HepG2 (cell line): Measurements from ENCODE around the gene TMEM167B. TPM values are rescaled to one million over a fixed set of nuclear protein-coding genes. Genes with fewer than 3 reads are reported as not detected.

Experiments
- ATAC-seq: fragments of 200-7000 bp; cut with Tn5 transposase; 3 replicates; pipeline ENCODE4 v1.9.1; 2020; ENCODE audit warnings: mild to moderate bottlenecking, moderate library complexity
- BruUV-seq: library from RNA; stranded (reverse); fragments of 400-500 nt; replicated peaks from 2 replicates; lab custom pipeline; 2021; lab: Mats Ljungman, UMichigan
- CTCF ChIA-PET: fragments of 300-600 bp; formaldehyde crosslinking; extraction: SDS; loops from one replicate; lab custom pipeline; 2021; ENCODE audit warnings: low total read pairs, inconsistent platforms, low intra/inter-chr PET ratio; lab: Yijun Ruan, JAX
- POLR2A ChIA-PET: fragments of 350-600 bp; sonication (Branson Sonifier 250); formaldehyde crosslinking; loops from one replicate; lab custom pipeline; 2020; ENCODE audit warnings: antibody characterized with exemption, inconsistent platforms; lab: Yijun Ruan, JAX
- DNase-seq: peaks from one replicate; pipeline ENCODE4 v3.0.0-alpha.2; 2015; ENCODE audit warnings: low spot score
- FAIRE-seq: peaks from 3 replicates; lab custom pipeline; 2011; peaks lifted over from hg19 to GRCh38; lab: Jason Lieb, UNC
- H2AFZ ChIP-seq: one replicate; pipeline ENCODE4 v1.6.1; 2011; ENCODE audit warnings: low read length, inconsistent platforms
- H3K27ac ChIP-seq: fragments of 300-600 bp; 3 replicates; pipeline ENCODE4 v1.8.0; 2011; ENCODE audit warnings: mixed run types, mild to moderate bottlenecking, mixed read lengths, low read length, inconsistent platforms; ENCODE audit not compliant: insufficient read depth; ENCODE audit errors: extremely low read length
- H3K27me3 ChIP-seq, 2 experiments: fragments of 200-600 bp in 1 of 2; 2 replicates in 1 of 2; 3 replicates in 1 of 2; pipeline versions ENCODE4 v1.6.0 to v1.8.0; 2011; ENCODE audit warnings: low read length in 2 of 2, mild to moderate bottlenecking in 2 of 2, moderate library complexity in 2 of 2, inconsistent platforms in 1 of 2; ENCODE audit not compliant: insufficient read depth in 2 of 2, control insufficient read depth in 1 of 2
- H3K36me3 ChIP-seq, 2 experiments: fragments of 200-600 bp in 1 of 2; replicated peaks in 1 of 2; 2 replicates in 1 of 2; 3 replicates in 1 of 2; pipeline versions ENCODE4 v1.5.1 to v1.8.0; 2011; ENCODE audit warnings: low read length in 2 of 2, inconsistent platforms in 1 of 2; ENCODE audit not compliant: insufficient read depth in 2 of 2, control insufficient read depth in 1 of 2
- H3K4me1 ChIP-seq: 2 replicates; pipeline ENCODE4 v1.5.1; 2012; ENCODE audit warnings: low read length, inconsistent platforms; ENCODE audit not compliant: insufficient read depth
- H3K4me2 ChIP-seq: 2 replicates; pipeline ENCODE4 v1.6.0; 2011; ENCODE audit warnings: low read depth, low read length, inconsistent platforms
- H3K4me3 ChIP-seq, 3 experiments: fragments of 200-600 bp in 1 of 3; sonication (generic), shearing (Covaris generic) in 1 of 3; replicated peaks in 1 of 3; 2 replicates each; pipeline ENCODE4 v1.5.1; 2011 to 2016; ENCODE audit warnings: low read length in 3 of 3, inconsistent platforms in 2 of 3, low read depth in 2 of 3, mild to moderate bottlenecking in 2 of 3, control low read depth in 1 of 3, mixed read lengths in 1 of 3; ENCODE audit not compliant: insufficient read depth in 1 of 3
- H3K79me2 ChIP-seq: one replicate; pipeline ENCODE4 v1.6.1; 2011; ENCODE audit warnings: low read length, inconsistent platforms; ENCODE audit not compliant: insufficient read depth
- H3K9ac ChIP-seq: 2 replicates; pipeline ENCODE4 v1.6.0; 2011; ENCODE audit warnings: mild to moderate bottlenecking, low read depth, low read length, inconsistent platforms; ENCODE audit not compliant: insufficient read depth
- H3K9me3 ChIP-seq: 2 replicates; pipeline ENCODE4 v1.5.1; 2012; ENCODE audit warnings: mild to moderate bottlenecking, low read length
- H4K20me1 ChIP-seq: 2 replicates; pipeline ENCODE4 v1.6.0; 2011; ENCODE audit warnings: inconsistent platforms, mild to moderate bottlenecking, low read length, moderate library complexity; ENCODE audit not compliant: insufficient read depth
- ARNT ChIP-seq: fragments of 450-650 bp; IDR thresholded peaks from 2 replicates; pipeline ENCODE4 v1.6.1; 2017
- ATRX ChIP-seq: sonication (generic); formaldehyde crosslinking; IDR thresholded peaks from 2 replicates; pipeline ENCODE4 v1.4.0; 2020; ENCODE audit warnings: missing genetic modification reagents, borderline replicate concordance
- DNMT1 ChIP-seq: sonication (generic); formaldehyde crosslinking; IDR thresholded peaks from 2 replicates; pipeline ENCODE4 v1.5.1; 2020; ENCODE audit warnings: mild to moderate bottlenecking, missing genetic modification reagents
- EHMT2 ChIP-seq: fragments of 200-600 bp; sonication (generic); IDR thresholded peaks from 2 replicates; pipeline ENCODE4 v1.7.0; 2017; ENCODE audit warnings: antibody characterized with exemption, low read depth, low read length, borderline replicate concordance
- GTF3A ChIP-seq: sonication (generic); formaldehyde crosslinking; conservative IDR thresholded peaks from 2 replicates; pipeline ENCODE4 v1.4.0; 2020; ENCODE audit warnings: mild to moderate bottlenecking, missing genetic modification reagents
- HES4 ChIP-seq: sonication (generic); formaldehyde crosslinking; IDR thresholded peaks from 2 replicates; pipeline ENCODE4 v1.9.0; 2021; ENCODE audit warnings: mild to moderate bottlenecking, missing genetic modification reagents, borderline replicate concordance
- HMG20A ChIP-seq: IDR thresholded peaks from 2 replicates; pipeline ENCODE4 v1.6.1; 2016; ENCODE audit warnings: borderline replicate concordance
- LCORL ChIP-seq, 2 experiments: fragments of 450-650 bp in 1 of 2; sonication (generic) in 1 of 2; formaldehyde crosslinking in 1 of 2; IDR thresholded peaks; 2 replicates each; pipeline versions ENCODE4 v1.5.0 to v1.6.1; 2017 to 2020; ENCODE audit warnings: antibody characterized with exemption in 1 of 2, missing genetic modification reagents in 1 of 2
- MBD4 ChIP-seq: IDR thresholded peaks from 2 replicates; pipeline ENCODE4 v1.6.1; 2012; ENCODE audit warnings: low read length, inconsistent platforms, borderline replicate concordance
- MTF2 ChIP-seq: sonication (generic); formaldehyde crosslinking; IDR thresholded peaks from 2 replicates; pipeline ENCODE4 v1.5.0; 2020; ENCODE audit warnings: missing genetic modification reagents, borderline replicate concordance
- NKX3-1 ChIP-seq: sonication (generic); formaldehyde crosslinking; IDR thresholded peaks from 2 replicates; pipeline ENCODE4 v1.5.0; 2020; ENCODE audit warnings: missing genetic modification reagents
- PLSCR1 ChIP-seq: sonication (generic); formaldehyde crosslinking; IDR thresholded peaks from 2 replicates; pipeline ENCODE4 v1.5.0; 2020; ENCODE audit warnings: missing genetic modification reagents, mild to moderate bottlenecking, borderline replicate concordance
- SMARCC2 ChIP-seq: fragments of 450-650 bp; IDR thresholded peaks from 2 replicates; pipeline ENCODE4 v1.6.1; 2017; ENCODE audit warnings: antibody characterized with exemption, mild to moderate bottlenecking
- ZBTB7B ChIP-seq: sonication (generic); formaldehyde crosslinking; IDR thresholded peaks from 2 replicates; pipeline ENCODE4 v1.4.0; 2020; ENCODE audit warnings: missing genetic modification reagents
- ZFP90 ChIP-seq: sonication (generic); formaldehyde crosslinking; IDR thresholded peaks from 2 replicates; pipeline ENCODE4 v1.8.0; 2022; ENCODE audit warnings: missing genetic modification reagents, mild to moderate bottlenecking, inconsistent platforms, borderline replicate concordance
- ZIK1 ChIP-seq: sonication (generic); formaldehyde crosslinking; IDR thresholded peaks from 2 replicates; pipeline ENCODE4 v1.5.0; 2020; ENCODE audit warnings: mild to moderate bottlenecking, low read depth, missing genetic modification reagents, borderline replicate concordance
- ZKSCAN1 ChIP-seq: fragments of 150-350 bp; IDR thresholded peaks from 2 replicates; pipeline ENCODE4 v1.6.1; 2014; ENCODE audit warnings: low read length
- ZNF773 ChIP-seq: sonication (generic); formaldehyde crosslinking; IDR thresholded peaks from 2 replicates; pipeline ENCODE4 v1.4.0; 2020; ENCODE audit warnings: missing genetic modification reagents, borderline replicate concordance
- WGBS: methylation state at CpG from one replicate; pipeline ENCODE4 v1.1.6; 2017; ENCODE audit warnings: low lambda C conversion rate; 5-methylcytosine and 5-hydroxymethylcytosine counted together
- in situ Hi-C: cut with HindIII; loops from 2 replicates; pipeline ENCODE4 v1.10.0; 2017; ENCODE audit warnings: low pct_unique_long_range_greater_than_20kb; ENCODE audit not compliant: extremely low pct_ligation_motif_present
- intact Hi-C: fragments of 100-400 bp; cut with micrococcal nuclease; formaldehyde crosslinking; loops from one replicate; pipeline ENCODE4 v1.10.0; 2022; ENCODE audit not compliant: unreplicated experiment
- polyA plus RNA-seq, 8 experiments: library from polyadenylated mRNA; depleted of rRNA in 3 of 8; stranded (reverse) in 7 of 8; unstranded in 1 of 8; fragments of >200 nt; fragmentation: Illumina TruSeq in 4 of 8; extraction: Trizol in 4 of 8; gene quantifications; 2 replicates each; pipeline versions ENCODE4 v1.2.1 to v1.2.3, GENCODE V29; 2011 to 2016; ENCODE audit warnings: low read depth in 4 of 8, missing spikeins in 1 of 8, mixed read lengths in 1 of 8; ENCODE audit not compliant: insufficient read depth in 1 of 8
- total RNA-seq, 5 experiments: library from RNA; depleted of rRNA; stranded (reverse); fragments of >200 nt; fragmentation: Illumina TruSeq; extraction: Trizol; gene quantifications; 2 replicates each; pipeline ENCODE4 v1.2.3, GENCODE V29; 2016; ENCODE audit warnings: low read depth in 1 of 5
- TF ChIP-seq, protein P1 (sequence below): IDR thresholded peaks from 2 replicates; pipeline ENCODE4 v1.6.1; 2016; ENCODE audit warnings: missing compliant biosample characterization, missing genetic modification reagents, borderline replicate concordance
- TF ChIP-seq, protein P2 (sequence below): sonication (generic); formaldehyde crosslinking; IDR thresholded peaks from 2 replicates; pipeline ENCODE4 v1.8.0; 2022; ENCODE audit warnings: mild to moderate bottlenecking, missing genetic modification reagents, moderate library complexity
- TF ChIP-seq, protein P3 (sequence below): sonication (generic); formaldehyde crosslinking; IDR thresholded peaks from 2 replicates; pipeline ENCODE4 v1.8.1; 2023; ENCODE audit warnings: missing genetic modification reagents, mild to moderate bottlenecking, borderline replicate concordance

Gene TMEM167B
- total and polyA plus RNA-seq, 2 of the 13 experiments (the other 11 are each of a cell fraction or from before 2014, with no cell fraction given): 9.5 to 22.4 TPM

DNA sequence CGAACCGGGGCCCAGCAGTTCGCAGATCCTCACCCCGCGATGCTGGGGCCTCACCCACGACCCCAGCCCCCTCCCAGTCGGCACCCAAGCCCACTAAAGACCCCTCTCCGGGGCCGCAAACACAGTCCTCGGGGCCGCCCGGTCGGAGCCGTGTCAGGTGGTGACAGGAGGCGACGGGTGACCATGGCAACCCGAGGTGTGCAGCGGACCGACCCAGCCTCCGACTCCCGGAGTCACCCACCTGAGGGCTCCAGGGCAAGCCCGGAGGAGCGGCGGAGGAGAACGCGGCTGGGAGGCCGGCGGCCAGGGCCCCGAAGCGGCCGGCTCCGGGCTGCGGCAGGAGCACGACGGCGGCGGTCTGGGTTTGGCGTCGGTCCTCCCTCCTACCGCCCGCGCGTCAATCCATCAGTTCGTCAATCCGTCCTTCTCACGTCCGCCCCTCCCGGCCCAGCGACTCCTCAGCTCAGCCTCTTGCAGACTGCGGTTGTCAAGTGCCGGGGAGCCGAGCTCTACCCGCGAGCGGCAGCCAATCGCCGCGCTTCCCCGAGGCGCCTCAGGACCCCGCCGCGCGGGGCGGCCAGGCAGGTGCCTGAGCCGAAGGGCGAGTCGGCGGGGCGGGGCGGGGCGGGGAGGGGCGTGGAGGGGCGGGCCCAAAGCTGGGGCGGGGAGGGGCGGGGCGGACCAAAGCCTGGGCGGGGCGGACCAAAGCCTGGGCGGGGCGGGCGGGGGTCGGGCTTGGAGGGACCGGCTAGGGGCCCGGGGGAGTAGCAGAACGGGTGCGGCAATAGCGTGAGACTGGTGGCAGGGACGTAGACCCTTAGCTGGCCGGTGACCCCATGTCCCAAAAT is 48.7 kb upstream of the TMEM167B start, which contains the start of gene WDR47 (continued):
- TF ChIP-seq LCORL (IDR thresholded peaks at IDR 0.05) (no peak), LCORL (CRISPR knock-in tag; IDR thresholded peaks at IDR 0.05) (peak; percentile 45; the same call in 1 of the 2 replicates), MTF2 (CRISPR knock-in tag) (no peak), HES4 (CRISPR knock-in tag) (0 out of 2 replicates have a peak, but pooled peaks have one; percentile 78), ZBTB7B (CRISPR knock-in tag) (peak; percentile 59; the same call in 1 of the 2 replicates), ATRX (CRISPR knock-in tag) (no peak)
- TF ChIP-seq, protein P1, sequence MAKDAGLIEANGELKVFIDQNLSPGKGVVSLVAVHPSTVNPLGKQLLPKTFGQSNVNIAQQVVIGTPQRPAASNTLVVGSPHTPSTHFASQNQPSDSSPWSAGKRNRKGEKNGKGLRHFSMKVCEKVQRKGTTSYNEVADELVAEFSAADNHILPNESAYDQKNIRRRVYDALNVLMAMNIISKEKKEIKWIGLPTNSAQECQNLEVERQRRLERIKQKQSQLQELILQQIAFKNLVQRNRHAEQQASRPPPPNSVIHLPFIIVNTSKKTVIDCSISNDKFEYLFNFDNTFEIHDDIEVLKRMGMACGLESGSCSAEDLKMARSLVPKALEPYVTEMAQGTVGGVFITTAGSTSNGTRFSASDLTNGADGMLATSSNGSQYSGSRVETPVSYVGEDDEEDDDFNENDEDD: peak; percentile 49; the same call in 1 of the 2 replicates

GRCh38 chr1:109045595-109045994 is 45.0 kb upstream of the TMEM167B start:
- CTCF ChIA-PET: no interaction called here
- peaks cover 18% of the 10 kb centered on the region for H3K4me1 ChIP-seq
- no peak overlapping the region for H3K4me2 ChIP-seq
- intact Hi-C loops: no loop called here
- H3K4me3 ChIP-seq: no peak overlapping the region
- H3K9ac ChIP-seq: no peak overlapping the region
- 27% methylated on average over 1 of the region's 1 CpG for WGBS
- POLR2A ChIA-PET: interaction anchor here (1.9 kb wide), 1 partner anchor 30 kb away, joined by 5 read pairs; the partner anchor contains the start of gene TAF13
- H2AFZ ChIP-seq: no peak overlapping the region
- DNase-seq (no peak), ATAC-seq (no peak), FAIRE-seq (no peak)
- no peaks in the 10 kb centered on the region; a peak in 1 of 5 replicates for H3K27me3 ChIP-seq
- no peaks in the 10 kb centered on the region for H3K79me2 ChIP-seq
- H3K27ac ChIP-seq: no peak overlapping the region
- H4K20me1 ChIP-seq: no peaks in the 10 kb centered on the region
- in situ Hi-C loops: no loop called here
- no TSS peak for BruUV-seq
- no peaks in the 10 kb centered on the region for H3K9me3 ChIP-seq
- no peaks in the 10 kb centered on the region for H3K36me3 ChIP-seq
- TF ChIP-seq ZIK1 (CRISPR knock-in tag): no peak
- TF ChIP-seq NKX3-1: no peak
- TF ChIP-seq SMARCC2: no peak
- TF ChIP-seq HMG20A (CRISPR knock-in tag): no peak
- TF ChIP-seq DNMT1 (CRISPR knock-in tag): no peak
- TF ChIP-seq, protein P2, sequence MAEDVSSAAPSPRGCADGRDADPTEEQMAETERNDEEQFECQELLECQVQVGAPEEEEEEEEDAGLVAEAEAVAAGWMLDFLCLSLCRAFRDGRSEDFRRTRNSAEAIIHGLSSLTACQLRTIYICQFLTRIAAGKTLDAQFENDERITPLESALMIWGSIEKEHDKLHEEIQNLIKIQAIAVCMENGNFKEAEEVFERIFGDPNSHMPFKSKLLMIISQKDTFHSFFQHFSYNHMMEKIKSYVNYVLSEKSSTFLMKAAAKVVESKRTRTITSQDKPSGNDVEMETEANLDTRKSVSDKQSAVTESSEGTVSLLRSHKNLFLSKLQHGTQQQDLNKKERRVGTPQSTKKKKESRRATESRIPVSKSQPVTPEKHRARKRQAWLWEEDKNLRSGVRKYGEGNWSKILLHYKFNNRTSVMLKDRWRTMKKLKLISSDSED (CRISPR knock-in tag): no peak
- TF ChIP-seq ARNT: no peak
- no peak for TF ChIP-seq EHMT2
- no peak for TF ChIP-seq MBD4
- TF ChIP-seq ZNF773: no peak
- no peak for TF ChIP-seq PLSCR1 (CRISPR knock-in tag)
- TF ChIP-seq ZKSCAN1: no peak
- TF ChIP-seq GTF3A: no peak
- TF ChIP-seq, protein P3, sequence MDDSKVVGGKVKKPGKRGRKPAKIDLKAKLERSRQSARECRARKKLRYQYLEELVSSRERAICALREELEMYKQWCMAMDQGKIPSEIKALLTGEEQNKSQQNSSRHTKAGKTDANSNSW (CRISPR knock-in tag): no peak
- TF ChIP-seq ZFP90 (CRISPR knock-in tag): no peak
